NCI-H1436 treated with DMSO at 0.1 percent for 48 hours (cell line): ENCODE measurements around the gene KASH5.

Experiments
- DNase-seq: peaks from one replicate; lab custom pipeline; 2025; lab: John Stamatoyannopoulos, UW

Gene KASH5

GRCh38 chr19:49421039-49421877, 33.2 kb downstream of the KASH5 start:
- peak; percentile 89 for DNase-seq

DNA sequence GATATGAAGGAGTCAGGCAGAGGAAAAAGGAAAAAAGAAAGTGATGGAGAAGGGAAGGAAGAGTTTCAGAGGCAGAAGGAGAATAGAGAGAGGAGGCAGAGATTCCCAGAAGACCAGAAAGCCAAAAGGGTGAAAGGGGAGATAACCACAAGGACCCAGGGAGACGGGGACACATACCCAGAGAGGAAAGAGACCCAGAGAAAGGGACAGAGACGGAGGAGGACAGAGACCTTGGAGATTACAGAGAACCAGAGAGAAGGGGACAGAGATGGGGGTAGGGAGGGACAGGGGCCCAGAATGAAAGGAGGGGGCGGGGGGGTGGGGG, 33.8 kb downstream of the KASH5 start:
- no peak for DNase-seq

DNA sequence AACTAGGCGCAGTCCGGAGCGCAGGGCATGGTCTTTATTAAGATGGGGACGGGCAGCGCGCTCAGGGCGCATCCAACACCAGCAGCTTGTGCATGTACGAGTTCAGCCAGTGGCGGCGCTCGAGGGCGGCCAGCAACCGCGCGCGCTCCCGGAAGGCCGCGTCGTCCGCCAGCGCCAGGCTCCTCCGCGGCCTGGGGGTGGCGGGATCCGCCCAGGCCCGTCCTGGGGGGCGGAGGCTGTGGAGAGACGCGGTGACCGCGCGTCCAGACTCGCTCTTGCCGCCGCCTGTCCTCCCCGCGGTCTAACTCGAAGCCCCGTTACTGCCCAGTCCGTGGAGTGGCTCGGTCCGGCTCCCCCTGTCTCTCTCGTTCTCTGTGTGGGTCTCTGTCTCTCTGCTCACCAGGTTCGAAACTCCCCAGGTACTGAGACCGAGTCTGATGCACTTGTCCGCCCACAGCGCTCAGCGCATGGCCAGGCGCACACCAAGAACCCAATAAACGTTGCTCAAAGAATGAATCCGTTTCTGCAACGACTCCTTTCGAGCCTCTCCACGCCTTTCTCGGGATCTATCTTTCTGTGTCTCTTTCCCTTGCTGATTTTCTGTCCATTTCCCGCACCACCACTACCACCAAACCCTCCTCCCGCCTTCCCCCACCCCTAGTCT, 34.5 kb downstream of the KASH5 start:
- DNase-seq, result no peak

DNA sequence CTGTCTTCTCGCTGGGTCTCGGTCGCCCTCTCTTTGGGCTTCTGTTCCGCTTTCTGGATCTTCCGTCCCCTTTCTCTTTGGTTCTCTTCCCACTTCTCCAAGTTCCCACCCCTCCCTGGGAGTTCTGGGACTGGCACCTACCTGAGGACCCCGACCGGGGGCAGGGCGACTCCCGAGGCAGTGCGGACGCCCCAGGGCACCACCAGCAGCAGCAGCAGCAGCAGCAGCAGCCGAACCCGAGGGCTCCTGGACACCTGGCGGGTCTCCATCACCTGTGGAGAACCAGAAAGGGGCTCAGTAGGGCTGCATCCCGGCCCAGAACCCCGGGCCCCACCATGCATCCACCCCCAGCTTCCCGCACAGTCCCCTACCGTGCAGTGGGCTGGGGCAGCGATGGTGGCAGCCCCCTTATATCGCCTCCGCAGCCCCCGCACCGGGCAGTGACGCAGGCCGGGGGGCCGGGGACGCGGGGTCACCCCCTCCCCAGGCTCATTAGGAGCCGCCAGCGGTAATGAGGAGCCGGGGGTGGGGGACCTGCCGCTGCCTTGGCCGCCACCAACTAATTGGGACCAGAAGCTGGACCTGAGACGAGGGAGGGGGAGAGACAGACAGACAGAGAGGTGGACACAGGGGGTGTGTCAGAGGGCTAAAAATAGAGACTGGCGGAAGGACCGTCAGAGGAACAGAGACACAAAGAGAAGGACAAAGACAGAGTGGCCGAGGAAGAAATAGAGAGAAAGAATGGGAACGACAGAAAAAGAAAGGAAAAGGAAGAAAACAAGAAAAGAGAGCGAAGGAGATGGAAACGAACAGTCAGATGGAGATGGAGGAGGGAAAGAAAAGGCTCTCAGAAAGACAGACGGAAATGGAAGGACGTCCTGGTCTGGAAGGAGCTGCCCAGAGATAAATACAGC, 35.3 kb downstream of the KASH5 start, which contains the start of gene PTH2:
Gene PTH2, minus strand, starts transcription at position 371 of the 914 bp plus-strand sequence. Its CDS starts 102 bp downstream, at position 269.
- no peak for DNase-seq

GRCh38 chr19:49423985-49424303, 35.9 kb downstream of the KASH5 start:
- DNase-seq, result no peak

- no peak for DNase-seq
Observed at GRCh38 chr19:49425178-49425577, 37.1 kb downstream of the KASH5 start, which contains the start of gene GFY. Gene GFY (plus strand): TSS chr19:49425388. CDS start chr19:49426431, 1,043 bp downstream.

- DNase-seq, result no peak
Observed at GRCh38 chr19:49425922-49426592, 38.0 kb downstream of the KASH5 start.

DNA sequence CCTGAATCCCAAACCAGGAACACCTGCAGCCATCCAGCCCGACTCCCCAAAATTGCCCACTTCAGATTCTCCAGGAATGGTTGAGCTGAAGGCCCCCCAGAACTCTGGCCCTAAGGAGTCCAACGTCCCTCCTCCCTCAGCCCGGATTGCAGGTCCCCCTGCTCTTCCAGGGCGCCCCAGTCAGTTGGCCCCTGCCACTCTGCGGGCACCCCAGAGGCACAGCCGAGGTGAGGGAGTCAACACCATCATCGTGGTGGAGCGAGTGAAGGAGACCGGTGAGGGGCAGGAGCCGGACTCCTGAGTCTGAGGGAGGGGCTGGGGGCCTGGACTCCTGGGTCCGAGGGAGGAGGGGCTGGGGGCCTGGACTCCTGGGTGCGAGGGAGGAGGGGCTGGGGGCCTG, 39.3 kb downstream of the KASH5 start:
- no peak for DNase-seq

GRCh38 chr19:49427855-49428546, 40.0 kb downstream of the KASH5 start:
- no peak for DNase-seq

GRCh38 chr19:49428547-49429451, 40.8 kb downstream of the KASH5 start:
- DNase-seq, result no peak

DNA sequence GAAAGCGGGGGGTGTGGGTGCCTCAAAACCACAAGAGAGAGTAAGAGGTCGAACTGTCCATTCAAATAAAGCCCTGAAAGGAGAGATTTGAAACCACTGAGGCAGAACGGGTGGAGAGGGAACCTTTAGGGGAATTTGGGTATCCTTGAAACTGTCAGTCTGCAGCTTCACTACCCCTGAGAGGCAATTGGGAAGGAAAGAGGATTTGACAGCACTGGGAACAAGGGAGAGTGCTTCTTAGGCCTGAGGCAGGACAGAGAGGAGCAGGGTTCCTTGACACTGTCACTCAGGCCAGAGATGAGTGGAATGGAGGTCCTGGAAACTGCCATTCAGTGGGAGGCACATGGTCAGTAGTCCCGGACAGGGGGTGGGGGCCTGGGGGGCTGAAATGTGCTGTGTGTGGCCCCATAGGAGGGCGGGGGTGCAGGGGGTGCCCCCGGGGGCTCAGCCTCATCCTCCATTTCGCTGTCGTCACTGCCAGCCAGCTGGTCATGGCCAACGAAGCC, 42.2 kb downstream of the KASH5 start:
- DNase-seq, result no peak

GRCh38 chr19:49430678-49431329, 42.8 kb downstream of the KASH5 start:
- DNase-seq, result no peak

- no peak for DNase-seq
Observed at GRCh38 chr19:49431330-49431749, 43.3 kb downstream of the KASH5 start.

DNA sequence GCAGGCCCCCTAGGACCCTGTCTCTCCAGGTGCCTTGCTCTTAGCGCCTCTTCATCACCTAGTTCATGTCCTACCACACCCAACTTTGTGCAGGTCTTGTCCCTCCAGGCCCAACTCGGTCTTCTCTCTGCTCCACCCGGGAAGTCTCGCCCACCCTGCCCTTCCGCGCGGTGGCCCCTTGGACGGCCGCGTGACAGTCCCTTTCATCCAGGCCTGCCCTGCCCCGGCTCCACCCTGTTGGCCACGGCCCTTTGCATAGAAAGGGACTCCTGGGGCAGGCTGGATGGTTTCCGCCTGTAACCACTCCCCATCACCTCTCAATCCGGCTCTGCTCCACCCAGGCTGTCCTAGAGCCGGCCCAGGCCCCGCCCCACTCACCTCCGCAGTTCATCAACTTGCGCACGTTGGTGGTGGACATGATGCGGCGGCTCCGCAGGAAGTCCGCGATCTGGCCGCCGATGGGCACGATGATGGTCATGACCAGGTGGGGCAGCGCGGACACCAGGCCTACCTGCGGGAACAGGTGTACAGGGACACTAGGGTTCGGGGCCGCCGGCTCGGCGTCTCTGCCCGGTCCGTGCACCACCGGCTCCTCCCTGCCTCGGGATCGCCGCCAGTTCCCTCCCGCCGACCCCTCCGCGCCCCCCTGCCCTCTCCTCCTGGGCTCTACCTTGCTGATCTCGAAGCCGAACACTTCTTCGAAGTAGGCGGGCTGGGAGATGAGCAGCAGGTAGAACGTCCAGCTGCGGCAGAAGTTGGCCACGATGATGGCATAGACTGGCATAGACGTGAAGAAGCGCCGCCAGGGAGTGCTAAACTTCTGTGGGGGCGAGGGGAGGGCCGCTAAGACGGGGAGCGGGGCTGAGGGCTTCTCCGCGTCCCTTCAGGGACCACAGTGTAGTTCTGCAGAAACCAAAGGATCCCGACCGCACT, 44.4 kb downstream of the KASH5 start:
- DNase-seq, result no peak

DNA sequence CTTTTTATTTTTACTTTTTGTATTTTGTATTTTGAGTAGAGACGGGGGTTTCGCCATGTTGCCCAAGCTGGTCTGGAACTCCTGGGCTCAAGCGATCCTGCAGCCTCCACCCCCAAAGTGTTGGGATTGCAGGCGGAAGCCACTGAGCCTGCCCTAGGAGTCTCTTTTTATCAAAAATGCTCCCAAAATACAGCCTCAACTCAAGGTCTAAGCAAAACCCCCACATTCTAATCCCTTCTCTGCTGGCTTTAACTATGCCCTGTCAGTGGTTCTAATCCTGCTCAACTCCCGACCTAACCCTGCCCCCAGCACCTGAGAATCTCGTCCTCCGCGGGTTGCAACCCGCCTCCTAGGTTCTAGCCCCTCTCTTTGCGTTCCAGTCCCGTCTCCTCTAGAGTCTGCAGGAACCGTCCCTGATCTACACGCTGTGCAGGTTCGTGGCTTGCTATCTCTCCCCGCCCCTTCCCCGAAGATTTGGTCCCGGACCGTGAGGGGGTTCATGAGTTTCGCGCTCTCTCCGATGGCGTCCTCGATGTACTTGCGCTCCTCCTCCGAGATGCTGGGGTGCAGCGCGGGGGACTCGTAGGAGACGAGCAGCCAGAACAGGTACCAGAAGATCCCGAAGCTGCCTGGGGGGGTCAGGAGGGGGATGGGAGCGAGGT, 45.3 kb downstream of the KASH5 start:
- DNase-seq, result no peak

DNA sequence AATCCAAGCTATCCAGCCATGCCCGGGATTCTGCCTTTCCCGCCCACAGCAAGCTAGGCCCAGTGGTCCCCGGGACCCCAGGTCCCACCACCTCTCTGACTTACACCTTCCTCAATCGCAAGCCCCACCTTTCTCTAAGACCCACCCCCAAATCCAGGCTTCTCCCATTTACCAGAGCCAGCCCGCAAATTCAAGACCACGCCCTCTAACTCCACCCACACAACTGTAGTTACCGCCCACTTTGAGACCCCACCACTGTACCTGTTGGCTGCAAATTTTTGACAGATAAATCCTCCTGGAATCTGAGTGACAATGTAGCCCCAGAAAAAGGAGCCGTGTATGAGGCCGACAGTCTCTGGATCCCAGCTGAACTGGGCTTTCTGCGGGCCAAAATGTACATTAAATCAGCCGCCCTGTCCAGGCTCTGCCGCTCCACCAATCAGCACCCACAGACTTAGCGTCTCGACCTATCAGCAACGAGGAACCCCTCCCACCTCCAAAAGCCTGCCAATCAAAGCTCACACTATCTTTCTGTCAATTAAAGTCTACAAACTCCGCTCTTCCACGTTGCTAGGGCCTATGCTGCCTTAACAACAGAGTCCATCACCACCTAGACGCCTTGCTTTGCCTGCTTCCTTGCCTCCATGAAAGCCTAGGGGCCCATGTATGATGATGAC, 47.0 kb downstream of the KASH5 start:
- no peak for DNase-seq

DNA sequence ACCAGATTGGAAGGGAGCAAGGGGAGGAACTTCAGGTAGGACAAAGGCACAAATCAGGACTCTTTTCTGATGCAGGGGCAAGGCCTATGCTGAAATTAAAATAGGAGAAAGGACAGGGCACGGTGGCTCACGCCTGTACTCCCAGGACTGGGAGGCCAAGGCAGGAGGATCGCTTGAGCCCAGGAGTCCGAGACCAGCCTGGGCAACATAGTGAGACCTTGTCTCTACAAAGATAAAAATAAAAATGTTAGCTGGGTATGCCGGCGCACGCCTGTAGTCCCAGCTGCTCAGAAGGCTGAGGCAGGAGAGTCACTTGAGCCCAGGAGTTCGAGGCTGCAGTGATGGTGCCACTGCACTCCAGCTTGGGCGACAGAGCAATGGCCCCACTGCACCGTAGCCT, 47.6 kb downstream of the KASH5 start:
- DNase-seq, result no peak
